Ectodermal cell (in vitro differentiated cells): ENCODE measurements around the gene DOCK2.
"Not testable (repeated sequence)": the region's sequence is repeated elsewhere in the genome, so short reads cannot be mapped to it uniquely, and the experiment has no call there.

ENCODE experiments used
- H3K27ac ChIP-seq: 2 replicates; pipeline ENCODE4 v1.7.0; 2013; ENCODE audit warnings: mild to moderate bottlenecking, low read depth, low read length; ENCODE audit not compliant: insufficient read depth, poor library complexity, severe bottlenecking
- H3K27me3 ChIP-seq: 2 replicates; pipeline ENCODE4 v1.7.0; 2013; ENCODE audit warnings: mild to moderate bottlenecking, low read length; ENCODE audit not compliant: insufficient read depth, control insufficient read depth, poor library complexity, severe bottlenecking
- H3K36me3 ChIP-seq: one replicate; pipeline ENCODE4 v1.7.0; 2013; ENCODE audit warnings: low read length; ENCODE audit not compliant: control insufficient read depth, insufficient read depth
- H3K4me1 ChIP-seq: one replicate; pipeline ENCODE4 v1.7.0; 2013; ENCODE audit warnings: low read length; ENCODE audit not compliant: control insufficient read depth, insufficient read depth
- H3K4me3 ChIP-seq: 2 replicates; pipeline ENCODE4 v1.7.0; 2013; ENCODE audit warnings: low read depth, low read length, control low read depth; ENCODE audit not compliant: insufficient read depth
- H3K9me3 ChIP-seq: 2 replicates; pipeline ENCODE4 v1.7.0; 2013; ENCODE audit warnings: mild to moderate bottlenecking, low read length, moderate library complexity; ENCODE audit not compliant: control insufficient read depth
- WGBS, 2 experiments: methylation state at CpG; one replicate each; pipeline ENCODE4 v1.1.7; 2013; ENCODE audit warnings: missing lambda C conversion rate in 2 of 2; 5-methylcytosine and 5-hydroxymethylcytosine counted together

The DOCK2 gene

GRCh38 chr5:169652057-169652456 is 15.0 kb downstream of the DOCK2 start:
- H3K4me3 ChIP-seq, result no peak overlapping the region
- WGBS, 2 experiments, result 91 to 95% methylated on average over 1 of the region's 1 CpG

GRCh38 chr5:169653091-169653490 is 16.0 kb downstream of the DOCK2 start:
- peaks cover 3% of the 10 kb centered on the region for H3K4me1 ChIP-seq
- no peak overlapping the region for H3K27ac ChIP-seq
- no peaks in the 10 kb centered on the region for H3K36me3 ChIP-seq
- 94% methylated on average over 4 to 5 of the region's 5 CpGs for WGBS, 2 experiments
- no peak overlapping the region for H3K4me3 ChIP-seq
- H3K9me3 ChIP-seq, result no peaks in the 10 kb centered on the region
- no peaks in the 10 kb centered on the region for H3K27me3 ChIP-seq

More at GRCh38 chr5:169652057-169652456, 15.0 kb downstream of the DOCK2 start:
- no peaks in the 10 kb centered on the region for H3K27me3 ChIP-seq
- no peak overlapping the region for H3K27ac ChIP-seq
- no peaks in the 10 kb centered on the region for H3K36me3 ChIP-seq
- no peaks in the 10 kb centered on the region for H3K9me3 ChIP-seq
- peaks cover 3% of the 10 kb centered on the region for H3K4me1 ChIP-seq

- H3K27me3 ChIP-seq, result no peaks in the 10 kb centered on the region
- no peak overlapping the region for H3K27ac ChIP-seq
- H3K4me1 ChIP-seq, result no peaks in the 10 kb centered on the region
- H3K4me3 ChIP-seq, result no peak overlapping the region
- 84 to 88% methylated on average over 2 of the region's 2 CpGs for WGBS, 2 experiments
- H3K36me3 ChIP-seq, result no peaks in the 10 kb centered on the region
- H3K9me3 ChIP-seq, result no peaks in the 10 kb centered on the region
Observed at GRCh38 chr5:169655353-169655752, 18.3 kb downstream of the DOCK2 start.

GRCh38 chr5:169656125-169656901 is 19.2 kb downstream of the DOCK2 start:
- Histone ChIP-seq H3K27me3 (no peaks in the 10 kb centered on the region), H3K27ac (no peak overlapping the region), H3K4me3 (no peak overlapping the region), H3K4me1 (no peaks in the 10 kb centered on the region), H3K9me3 (no peaks in the 10 kb centered on the region), H3K36me3 (no peaks in the 10 kb centered on the region)
- 93 to 94% methylated on average over 15 of the region's 15 CpGs for WGBS, 2 experiments

DNA sequence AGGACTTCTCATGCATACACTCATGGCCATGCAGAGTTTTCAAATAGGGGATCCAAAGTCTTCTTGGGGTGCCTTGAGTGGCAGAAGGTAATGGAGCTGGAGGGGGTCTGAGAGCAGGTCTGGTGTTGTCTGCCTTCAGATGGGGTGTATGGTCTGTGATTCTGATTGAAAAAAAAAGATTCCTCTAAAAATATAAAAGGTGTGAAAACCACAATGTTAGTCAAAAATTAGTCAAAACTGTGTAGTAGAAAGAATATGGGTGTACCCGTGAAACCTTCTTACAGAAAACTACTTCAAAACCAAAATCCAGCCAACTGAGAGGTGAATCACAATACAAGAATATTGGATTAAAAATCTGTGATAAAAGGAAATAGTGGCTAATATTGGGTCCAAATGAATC is 20.1 kb downstream of the DOCK2 start:
- H3K4me3 ChIP-seq, result no peak overlapping the region
- WGBS, 2 experiments, result 86% methylated on average over 1 of the region's 1 CpG; no CpG with 5 or more reads in 1 of the 2 experiments
- no peak overlapping the region for H3K27ac ChIP-seq

DNA sequence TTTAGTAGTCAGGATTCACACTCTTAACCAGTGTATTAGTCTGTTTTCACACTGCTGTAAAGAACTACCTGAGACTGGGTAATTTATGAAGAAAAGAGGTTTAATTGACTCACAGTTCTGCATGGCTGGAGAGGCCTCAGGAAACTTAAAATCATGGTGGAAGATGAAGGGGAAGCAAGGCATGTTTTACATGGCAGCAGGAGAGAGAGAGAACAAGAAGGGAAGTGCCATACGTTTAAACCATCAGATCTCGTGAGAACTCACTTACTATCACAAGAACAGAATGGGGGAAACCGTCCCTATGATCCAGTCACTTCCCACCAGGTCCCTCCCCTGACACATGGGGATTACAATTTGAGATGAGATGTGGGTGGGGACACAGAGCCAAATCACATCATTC is 25.4 kb downstream of the DOCK2 start:
- not testable (repeated sequence) for H3K4me1 ChIP-seq, H3K36me3 ChIP-seq, H3K4me3 ChIP-seq, H3K27me3 ChIP-seq, H3K9me3 ChIP-seq, H3K27ac ChIP-seq
- 90 to 93% methylated on average over 3 of the region's 3 CpGs for WGBS, 2 experiments

More for the DNA sequence above, 20.1 kb downstream of the DOCK2 start:
- Histone ChIP-seq H3K36me3 (no peaks in the 10 kb centered on the region), H3K27me3 (no peaks in the 10 kb centered on the region), H3K4me1 (no peaks in the 10 kb centered on the region), H3K9me3 (no peaks in the 10 kb centered on the region)

DNA sequence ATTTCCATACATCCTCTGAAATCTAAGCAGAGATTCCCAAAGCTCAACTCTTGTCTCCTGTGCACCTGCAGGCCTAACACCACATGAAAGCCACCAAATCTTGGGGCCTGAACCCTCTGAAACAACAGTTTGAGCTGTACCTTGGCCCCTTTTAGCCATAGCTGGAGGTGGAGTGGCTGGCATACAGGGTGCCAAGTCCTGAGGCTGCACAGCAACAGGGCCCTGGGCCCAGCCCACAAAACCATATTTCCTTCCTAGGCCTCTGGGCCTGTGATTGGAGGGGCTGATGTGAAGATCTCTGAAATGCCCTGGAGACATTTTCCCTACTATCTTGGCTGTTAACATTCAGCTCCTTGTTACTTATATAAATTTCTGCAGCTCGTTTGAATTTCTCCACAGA is 26.5 kb downstream of the DOCK2 start:
- Histone ChIP-seq H3K27me3 (no peaks in the 10 kb centered on the region), H3K9me3 (no peaks in the 10 kb centered on the region), H3K4me1 (no peaks in the 10 kb centered on the region), H3K4me3 (no peak overlapping the region), H3K36me3 (no peaks in the 10 kb centered on the region), H3K27ac (no peak overlapping the region)
- WGBS, 2 experiments, result 86 to 94% methylated on average over 1 of the region's 1 CpG

DNA sequence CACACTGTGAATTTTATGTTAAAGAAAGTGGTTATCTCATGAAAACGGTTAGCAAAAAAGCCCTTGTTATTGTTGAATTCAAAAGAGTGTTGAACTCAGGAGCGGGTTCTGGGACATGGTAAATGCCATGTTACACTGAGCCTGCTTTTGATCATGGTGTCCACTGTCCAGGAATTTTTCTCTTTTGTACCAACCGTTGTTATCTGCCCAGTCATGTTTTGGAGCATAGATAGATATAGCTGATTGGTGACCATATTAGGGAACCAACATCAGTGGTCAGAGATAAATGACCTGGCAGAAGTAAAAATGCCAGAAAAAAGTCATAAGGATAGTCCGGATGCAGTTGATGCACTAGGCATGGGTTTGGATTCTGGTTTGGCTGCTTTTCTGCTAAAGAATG is 29.3 kb downstream of the DOCK2 start:
- Histone ChIP-seq H3K4me1 (no peaks in the 10 kb centered on the region), H3K27ac (no peak overlapping the region), H3K27me3 (no peaks in the 10 kb centered on the region), H3K9me3 (no peaks in the 10 kb centered on the region), H3K4me3 (no peak overlapping the region), H3K36me3 (no peaks in the 10 kb centered on the region)
- WGBS, 2 experiments, result 93 to 97% methylated on average over 4 of the region's 4 CpGs

DNA sequence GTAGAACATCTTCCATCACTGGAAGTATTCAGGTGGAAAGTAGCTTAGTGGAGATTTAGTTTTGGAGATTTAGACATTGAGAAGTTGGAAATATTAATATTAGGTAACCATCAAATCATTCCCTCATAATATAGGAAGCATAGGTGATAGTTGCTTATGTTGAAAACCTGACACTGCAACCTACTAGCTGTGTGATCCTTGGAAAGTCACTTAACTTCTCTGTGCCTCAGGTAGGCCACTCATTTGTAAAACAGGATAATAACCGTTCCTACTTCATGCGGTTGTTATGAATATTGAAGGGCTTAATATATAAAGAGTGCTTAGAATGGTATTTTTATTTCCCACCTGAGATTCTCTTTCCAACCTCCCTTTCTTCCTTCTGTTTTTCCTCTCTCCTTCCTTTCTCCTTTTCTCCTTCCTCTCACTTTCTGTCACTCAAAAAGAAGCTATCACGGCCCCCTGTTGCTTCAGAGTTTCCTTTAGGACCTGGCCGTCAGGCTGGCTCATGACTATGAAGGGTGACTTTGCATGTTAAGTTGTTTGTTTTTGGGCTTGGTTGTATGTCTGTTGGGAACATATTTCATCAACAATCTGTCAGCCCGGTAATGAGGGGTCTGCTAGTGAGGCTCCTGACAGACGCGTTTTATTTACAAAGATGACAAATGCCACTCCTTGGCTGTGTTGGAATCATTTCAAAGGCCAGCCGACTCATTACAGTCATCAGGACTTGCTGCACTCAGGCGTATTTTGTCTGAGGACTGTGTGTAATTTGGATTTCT is 31.0 kb downstream of the DOCK2 start:
- Histone ChIP-seq H3K27me3 (no peaks in the 10 kb centered on the region), H3K36me3 (no peaks in the 10 kb centered on the region), H3K4me1 (no peaks in the 10 kb centered on the region), H3K27ac (no peak overlapping the region), H3K9me3 (no peaks in the 10 kb centered on the region), H3K4me3 (no peak overlapping the region)
- 89 to 94% methylated on average over 6 to 9 of the region's 9 CpGs for WGBS, 2 experiments

GRCh38 chr5:169668732-169669131 is 31.7 kb downstream of the DOCK2 start:
- H3K36me3 ChIP-seq, result no peaks in the 10 kb centered on the region
- 76 to 78% methylated on average over 4 of the region's 4 CpGs for WGBS, 2 experiments
- H3K27ac ChIP-seq, result no peak overlapping the region
- no peaks in the 10 kb centered on the region for H3K27me3 ChIP-seq
- H3K4me3 ChIP-seq, result no peak overlapping the region
- H3K9me3 ChIP-seq, result no peaks in the 10 kb centered on the region
- H3K4me1 ChIP-seq, result no peaks in the 10 kb centered on the region
